HG03196 (cell line): ENCODE data around the gene IMMP2L.

Experiments
- ATAC-seq: cut with Tn5 transposase; IDR thresholded peaks from one replicate; pipeline ENCODE4 v1.9.1; 2021; ENCODE audit not compliant: unreplicated experiment

The IMMP2L gene

DNA sequence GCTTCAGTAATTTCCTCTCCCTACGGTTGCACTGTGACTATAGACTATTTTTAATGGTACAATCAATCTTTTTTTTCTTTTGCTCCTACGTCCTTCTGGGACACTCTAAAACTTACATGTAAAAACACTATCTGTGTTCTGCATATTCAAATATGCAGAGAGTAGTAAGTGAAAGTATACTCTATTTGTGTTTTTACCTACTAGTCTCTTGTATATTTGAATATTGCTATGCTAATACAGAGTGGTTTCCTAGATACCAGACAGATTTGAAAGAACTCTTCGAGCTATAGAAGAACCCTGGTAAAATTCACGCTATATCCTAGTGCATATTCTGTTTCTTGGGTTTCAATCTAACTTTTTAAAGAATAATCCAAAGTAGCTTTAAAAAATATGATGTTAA, 672.2 kb downstream of the IMMP2L start:
- ATAC-seq, result no peak

DNA sequence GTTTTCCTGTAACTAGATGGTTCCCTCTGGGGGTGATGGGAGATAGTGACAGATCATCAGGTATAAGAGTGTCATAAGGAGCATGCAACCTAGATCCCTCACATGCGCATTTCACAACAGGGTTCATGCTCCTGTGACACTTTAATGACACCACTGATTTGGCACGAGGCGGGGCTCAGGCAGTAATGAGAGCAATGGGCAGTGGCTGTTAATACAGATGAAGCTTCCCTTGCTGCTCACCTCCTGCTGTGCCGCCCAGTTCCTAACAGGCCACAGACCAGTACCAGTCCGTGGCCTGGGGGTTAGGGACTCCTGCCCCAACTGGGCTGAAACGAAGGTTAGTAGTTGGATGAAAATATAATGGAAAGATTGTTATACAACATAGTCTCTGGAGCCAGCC, 673.0 kb downstream of the IMMP2L start:
- no peak for ATAC-seq

DNA sequence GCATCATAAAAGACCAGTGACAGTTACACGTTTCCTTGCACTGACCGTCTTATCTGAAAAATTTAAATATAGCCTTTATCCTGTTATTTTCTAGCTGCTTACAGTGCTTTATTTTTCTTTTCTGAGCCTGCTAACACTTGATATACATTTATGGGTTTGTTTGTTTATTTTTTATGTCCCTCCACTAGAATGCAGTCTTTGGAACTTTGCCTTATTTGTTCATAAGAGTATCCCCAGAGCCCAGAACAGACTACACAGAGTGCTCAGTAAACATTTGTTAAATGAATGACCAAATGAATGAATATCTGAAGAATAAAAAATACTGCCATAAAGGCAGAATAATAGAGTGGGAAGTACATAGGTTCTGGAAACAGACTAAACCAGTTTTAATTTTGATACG, 673.7 kb downstream of the IMMP2L start:
- ATAC-seq, result no peak

DNA sequence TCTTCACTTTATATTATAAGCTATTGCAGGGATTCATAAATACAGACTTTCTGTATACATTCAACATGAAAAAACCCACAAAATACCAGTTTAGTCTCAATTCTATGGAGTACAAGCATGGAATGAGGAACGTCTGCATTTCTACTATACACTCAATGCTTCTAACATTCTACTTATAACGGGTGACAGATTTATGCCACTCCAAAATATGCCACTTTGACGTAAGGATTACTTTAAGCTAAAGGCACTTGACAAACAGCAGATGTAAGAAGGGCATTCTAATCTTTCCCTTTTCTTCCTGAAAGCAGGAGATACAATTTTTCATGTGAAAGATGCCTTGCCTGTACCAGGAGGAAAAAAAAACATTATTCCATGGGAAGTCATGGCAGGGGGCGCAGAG, 676.8 kb downstream of the IMMP2L start:
- no peak for ATAC-seq

DNA sequence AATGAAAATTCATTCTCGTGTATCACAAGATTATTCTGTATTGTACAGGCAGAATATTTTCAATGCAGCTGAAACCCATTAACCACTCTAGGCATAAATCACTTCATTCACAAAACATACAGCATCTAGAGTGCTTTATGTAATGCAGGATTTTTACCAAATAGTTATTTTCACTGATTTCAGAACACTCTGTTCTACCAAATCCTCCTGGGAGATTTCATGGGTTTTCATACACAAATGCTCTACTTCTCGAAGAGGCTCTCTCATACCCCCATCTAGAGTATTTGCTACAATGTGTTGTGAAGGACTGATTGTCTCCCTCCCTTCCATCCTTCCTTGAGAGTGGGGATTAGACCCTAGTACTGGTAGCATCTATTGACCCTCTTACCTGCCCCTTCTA, 680.6 kb downstream of the IMMP2L start:
- ATAC-seq, result no peak

DNA sequence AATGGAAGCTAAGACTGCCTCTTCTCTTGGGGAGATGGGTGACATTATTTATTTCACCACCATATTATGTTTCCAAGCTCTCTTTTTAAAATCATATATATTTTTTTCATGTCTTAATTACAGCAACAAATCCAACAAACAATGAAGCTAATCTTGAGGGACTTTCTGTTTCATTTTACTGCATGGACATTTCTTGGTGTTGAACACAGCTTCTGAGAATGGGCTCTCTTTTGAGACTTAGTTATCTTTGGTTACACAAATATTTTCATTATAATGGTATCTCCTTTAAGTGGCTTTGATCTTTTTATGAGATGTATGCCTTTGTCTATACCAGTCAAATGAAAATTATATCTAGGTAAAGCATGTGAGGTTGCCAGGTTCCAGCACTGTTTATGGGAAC, 681.3 kb downstream of the IMMP2L start:
- ATAC-seq, result no peak

DNA sequence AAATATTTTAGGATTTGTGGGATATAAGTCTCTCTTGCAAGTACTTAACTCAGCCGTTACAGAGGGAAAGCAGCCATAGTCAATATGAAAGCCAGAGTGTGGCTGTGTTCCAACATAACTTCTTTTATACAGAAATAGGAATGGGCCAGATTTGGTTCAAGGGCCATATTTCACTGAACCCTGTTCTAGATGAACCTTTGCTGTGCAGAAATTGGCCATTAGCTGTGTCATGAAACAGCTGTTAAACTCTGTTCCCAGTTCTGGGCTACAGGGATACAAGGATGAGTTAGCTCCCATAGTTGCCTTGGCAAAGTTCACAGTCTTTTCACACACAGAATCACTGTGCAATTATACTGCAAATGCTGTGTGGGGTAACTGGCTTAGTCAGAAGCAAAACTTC, 685.3 kb downstream of the IMMP2L start:
- ATAC-seq, result no peak

DNA sequence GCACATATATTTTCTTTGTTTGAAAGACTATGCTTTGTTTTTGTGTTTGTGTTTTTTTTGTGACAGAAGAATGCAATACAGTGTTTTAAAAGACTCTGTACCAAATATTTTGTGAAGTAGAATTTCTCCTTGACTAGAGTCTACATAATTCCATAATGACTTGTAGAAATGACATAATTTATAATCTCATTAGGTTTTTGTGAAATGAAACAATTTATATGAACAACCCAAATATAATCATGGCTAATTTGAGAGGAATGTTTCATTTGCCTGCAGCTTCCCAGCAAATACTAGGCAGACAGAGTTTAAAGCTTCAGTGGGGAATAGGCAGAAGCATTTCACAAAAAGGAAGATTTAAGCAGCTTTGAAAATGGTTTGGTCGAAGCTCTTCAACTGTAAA, 686.9 kb downstream of the IMMP2L start:
- no peak for ATAC-seq

DNA sequence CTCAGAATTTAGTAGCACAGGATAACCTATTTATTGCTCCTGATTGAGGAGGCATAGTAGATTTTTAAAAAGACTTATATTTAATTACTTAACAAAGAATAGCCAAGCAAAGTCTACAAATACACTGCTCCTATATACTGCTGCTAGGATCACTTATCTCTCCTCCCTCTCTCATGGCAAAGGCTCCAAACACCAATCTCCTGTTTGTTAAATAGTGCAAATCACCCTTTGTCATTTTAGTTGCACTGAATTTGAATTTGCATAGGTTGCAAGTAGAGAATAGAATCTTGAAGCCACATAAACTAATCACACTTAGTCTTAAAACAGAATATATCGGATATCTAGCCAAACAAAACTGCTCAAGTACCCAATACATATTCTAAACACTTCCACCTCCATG, 690.4 kb downstream of the IMMP2L start:
- ATAC-seq, result no peak

DNA sequence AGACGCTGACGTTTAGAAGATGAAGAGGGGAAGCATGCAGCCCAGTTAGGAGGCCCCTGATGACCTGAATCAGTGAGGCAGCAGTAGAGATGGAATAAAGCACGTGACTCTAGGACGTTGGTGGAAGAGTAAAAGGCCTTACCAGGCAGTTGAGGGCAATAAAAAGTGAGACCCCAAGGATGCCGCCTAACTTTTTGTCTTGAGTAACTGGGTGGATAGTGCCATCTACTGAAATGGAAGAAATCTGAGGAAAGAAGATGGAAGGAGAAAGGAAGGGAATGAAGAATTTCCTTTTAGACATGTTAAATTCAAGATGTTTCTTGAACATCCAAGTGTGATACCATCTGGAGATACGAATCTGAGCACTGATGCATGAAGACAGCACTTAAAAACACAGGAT, 691.4 kb downstream of the IMMP2L start:
- no peak for ATAC-seq

DNA sequence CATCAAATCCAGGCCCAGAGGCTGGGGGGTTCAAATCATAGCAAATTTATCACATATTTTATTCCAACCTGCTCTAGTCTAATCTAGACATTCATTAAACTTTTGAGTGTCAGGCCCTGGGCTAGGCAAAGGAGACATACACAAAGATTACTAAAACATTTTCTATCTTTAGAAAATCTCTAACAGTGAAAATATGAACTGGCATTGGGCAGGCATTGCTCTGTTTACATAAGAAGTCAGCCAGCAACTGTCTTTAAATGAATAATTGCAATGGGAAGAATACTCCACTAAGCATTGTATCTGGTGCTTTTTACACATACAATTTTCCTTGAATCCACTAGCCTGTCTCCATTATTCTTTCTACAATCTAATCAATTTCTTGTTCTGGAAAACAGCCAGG, 693.8 kb downstream of the IMMP2L start:
- ATAC-seq, result no peak

DNA sequence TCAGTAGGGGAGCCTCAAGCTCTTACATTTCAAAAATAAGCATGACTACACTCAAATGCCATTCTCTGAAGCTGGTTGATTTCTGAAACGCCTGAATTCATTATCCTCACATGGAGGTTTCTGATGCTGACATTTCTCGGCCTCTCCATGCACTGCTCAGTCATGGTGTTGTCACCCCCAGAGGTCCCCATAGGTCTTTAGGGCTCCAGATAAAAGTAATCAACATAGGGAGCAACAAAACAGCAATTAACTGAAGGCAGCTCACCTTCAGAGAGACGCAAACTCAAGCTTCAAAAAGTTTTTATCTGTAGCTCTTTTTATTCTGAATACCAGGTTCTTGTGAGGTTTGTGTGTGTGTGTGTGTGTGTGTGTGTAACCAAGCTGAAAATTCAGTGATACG, 694.5 kb downstream of the IMMP2L start:
- ATAC-seq, result no peak

DNA sequence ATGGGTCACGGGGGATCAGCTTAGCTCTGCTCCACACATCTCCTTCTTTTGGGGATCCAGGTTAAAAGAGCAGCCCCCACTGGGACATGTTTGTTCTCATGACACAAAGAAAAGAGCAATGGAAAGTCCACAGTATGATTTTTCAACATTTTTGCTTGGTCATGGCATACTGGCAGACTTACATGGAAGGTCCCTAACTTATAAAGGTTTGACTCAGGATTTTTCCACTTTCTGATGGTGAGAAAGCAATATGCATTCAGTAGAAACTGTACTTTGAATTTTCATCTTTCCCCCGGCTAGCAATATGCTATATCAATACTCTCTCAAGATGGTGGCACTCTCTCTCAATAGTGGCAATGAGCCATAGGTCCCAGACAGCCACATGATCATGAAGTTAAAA, 699.0 kb downstream of the IMMP2L start:
- ATAC-seq, result no peak

DNA sequence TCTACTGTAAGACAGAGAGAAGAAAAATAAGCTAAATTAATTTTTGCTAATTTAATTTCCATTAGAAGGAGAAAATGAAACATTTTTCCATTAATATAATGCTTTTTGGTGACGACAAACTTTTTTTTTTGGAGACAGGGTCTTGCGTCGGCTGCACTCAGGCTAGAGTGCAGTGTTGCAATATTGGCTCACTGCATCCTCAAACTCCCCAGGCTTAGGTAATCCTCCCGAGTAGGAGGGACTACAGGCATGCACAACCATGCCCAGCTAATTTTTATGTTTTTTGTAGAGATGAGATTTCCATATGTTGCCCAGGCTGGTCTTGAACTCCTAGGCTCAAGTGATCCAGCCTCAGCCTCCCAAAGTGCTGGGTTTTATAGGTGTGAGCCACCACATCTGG, 701.1 kb downstream of the IMMP2L start:
- no peak for ATAC-seq

DNA sequence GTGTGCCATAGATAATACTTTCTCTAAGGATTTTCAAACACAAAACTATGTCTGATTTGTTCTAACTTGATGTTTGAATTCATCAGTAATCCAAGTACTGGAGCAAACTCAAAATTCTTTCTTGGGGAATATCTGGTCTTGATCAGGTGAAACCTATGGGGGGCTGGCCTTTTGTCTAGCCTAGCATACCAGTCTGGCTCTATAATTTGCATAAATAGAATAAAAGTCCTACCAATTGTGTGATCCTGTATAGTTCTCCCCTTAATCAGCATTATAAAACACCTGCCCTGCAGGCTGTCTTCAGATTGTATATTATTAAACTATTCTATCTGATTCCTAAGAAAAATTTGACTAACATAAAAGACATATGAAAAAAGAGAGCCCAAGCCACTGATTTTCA, 705.2 kb downstream of the IMMP2L start:
- no peak for ATAC-seq

DNA sequence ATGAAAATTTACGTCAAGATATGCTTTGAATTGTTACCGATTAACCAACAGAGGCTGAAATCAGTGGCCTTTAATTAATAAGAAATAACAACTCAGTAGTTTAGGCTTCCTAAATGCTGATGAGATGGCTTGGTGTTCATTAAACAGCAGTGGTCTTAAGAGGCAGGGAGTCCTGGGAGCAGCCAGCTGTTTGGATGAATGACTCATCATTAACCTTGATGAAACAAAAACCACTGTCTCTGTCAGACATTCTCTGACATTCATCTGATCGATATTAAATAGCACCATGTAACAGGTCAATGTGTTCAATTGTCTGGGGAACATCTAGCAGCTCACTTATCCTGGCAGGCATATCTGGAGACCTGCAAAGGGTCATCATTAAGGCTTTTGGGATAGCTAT, 705.6 kb downstream of the IMMP2L start:
- no peak for ATAC-seq

DNA sequence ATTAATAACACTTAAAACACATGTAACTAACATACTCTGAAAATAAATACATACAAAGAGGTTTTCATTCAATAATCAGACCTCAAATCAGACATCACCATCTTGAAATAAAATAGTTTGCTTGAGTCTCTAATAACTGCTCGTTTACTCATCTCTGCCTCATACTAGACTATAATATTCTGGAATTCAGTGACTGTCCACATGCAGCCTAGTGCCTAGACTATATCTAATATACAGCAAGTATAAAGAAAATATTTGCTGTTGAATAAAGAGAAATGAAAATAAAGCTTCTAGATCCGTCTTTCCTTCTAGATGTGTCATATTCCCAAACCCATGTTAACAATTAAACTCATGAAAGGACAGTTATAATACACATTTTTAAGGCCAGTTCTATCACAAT, 707.6 kb downstream of the IMMP2L start:
- ATAC-seq, result no peak

DNA sequence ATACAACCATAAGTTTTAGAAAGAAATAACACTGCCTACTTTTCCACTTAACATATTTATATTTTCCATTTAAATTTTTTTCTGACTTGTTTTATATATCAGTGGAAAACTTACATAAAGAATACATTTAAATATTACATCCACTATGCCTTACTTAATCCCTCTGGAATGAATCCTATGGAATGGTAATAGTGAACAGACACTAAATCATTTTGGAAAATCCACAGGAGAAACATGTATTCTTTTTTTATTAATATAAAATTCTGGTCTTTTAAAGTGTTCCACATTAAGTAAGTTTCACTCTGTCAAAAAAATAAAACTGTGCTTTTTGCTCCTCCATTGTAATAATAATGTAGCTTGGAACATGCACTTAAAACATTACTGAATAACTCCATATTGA, 708.1 kb downstream of the IMMP2L start:
- ATAC-seq, result no peak

DNA sequence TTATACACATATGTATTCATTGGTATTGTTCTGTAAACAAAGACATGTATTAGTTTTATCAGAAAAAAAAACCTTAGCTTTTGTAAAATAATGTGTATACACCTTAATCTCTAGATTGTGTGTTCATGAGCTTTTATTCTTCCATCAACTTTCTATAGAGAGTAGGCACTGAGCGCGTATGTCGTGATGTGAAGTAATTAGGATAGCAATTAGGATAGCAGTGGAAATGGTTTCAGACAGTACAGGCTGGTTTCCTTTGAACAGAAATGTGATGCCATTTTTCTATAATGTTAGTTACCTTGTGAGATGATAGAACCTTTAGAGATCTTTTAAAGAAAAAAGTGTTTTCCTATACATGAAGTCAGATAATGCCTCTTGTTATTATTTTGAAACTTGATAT, 709.0 kb downstream of the IMMP2L start:
- no peak for ATAC-seq

DNA sequence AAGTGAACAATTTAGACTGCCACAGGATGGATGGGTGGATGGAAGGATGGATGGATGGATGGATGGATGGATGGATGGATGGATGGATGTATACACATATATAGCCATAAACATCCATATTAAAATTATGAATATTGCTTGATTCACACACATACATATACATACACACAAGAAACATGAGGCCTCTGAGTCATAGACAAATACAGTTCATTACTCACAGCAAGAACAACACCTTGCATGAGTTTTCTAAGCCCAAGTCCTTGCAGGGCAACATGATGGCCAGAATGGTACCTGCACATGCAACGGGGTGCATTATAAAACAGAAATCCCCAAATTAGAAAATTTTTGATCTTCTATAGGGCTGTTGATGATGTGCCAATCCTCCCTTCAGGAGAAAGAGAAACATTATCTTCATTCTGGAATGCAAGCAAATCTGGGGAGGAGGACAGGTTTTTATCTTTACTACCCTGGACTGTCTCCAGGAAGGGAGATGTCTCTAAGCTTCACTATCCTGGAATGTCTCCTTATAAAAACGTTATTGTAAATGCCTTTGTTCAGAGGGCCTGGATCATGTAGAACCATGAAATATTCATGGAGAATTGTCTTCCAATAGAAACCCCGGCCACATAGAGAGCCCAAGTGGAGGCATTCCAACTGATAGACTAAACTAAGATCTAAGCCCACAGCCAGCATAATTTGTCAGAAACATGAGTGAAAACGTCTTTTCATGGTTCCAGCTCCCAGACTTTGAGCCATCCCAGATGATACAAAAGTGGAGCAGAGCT, 709.9 kb downstream of the IMMP2L start:
- ATAC-seq, result no peak

DNA sequence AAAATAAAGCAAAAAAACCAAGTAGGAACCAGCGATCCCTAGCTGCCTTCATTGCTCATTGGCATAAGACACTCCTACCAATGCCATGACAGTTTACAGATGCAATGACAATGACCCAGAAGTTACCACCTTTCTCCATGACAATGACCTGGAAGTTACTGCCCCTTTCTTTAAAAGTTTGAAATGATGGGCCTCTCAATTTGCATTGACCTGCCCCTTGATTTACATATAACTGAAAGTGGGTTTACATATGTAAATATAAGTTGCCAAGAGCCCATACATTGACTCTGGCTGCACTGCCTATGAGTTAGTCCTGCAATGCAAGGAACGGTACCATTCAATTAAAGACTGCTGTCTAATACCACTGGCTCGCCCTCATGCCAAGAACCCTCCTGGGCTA, 712.1 kb downstream of the IMMP2L start:
- no peak for ATAC-seq

DNA sequence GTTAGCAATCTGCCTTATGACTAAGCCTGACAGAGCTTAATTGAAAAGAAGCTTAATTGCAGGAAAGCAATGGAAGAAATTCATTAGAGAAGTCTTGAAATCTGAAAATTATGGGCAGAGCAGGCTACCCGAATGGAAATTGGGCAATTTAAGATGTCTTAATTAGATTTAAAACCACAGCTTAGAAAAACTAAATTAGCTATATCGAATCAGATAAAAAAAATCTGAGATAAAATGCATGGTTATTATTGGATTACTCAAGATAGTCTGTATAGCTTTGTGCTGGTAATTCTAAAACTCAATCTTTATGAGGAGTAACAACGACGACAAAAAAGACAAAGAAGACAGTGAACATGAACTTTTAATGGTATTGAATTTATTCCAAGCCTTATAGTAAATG, 719.5 kb downstream of the IMMP2L start:
- no peak for ATAC-seq

DNA sequence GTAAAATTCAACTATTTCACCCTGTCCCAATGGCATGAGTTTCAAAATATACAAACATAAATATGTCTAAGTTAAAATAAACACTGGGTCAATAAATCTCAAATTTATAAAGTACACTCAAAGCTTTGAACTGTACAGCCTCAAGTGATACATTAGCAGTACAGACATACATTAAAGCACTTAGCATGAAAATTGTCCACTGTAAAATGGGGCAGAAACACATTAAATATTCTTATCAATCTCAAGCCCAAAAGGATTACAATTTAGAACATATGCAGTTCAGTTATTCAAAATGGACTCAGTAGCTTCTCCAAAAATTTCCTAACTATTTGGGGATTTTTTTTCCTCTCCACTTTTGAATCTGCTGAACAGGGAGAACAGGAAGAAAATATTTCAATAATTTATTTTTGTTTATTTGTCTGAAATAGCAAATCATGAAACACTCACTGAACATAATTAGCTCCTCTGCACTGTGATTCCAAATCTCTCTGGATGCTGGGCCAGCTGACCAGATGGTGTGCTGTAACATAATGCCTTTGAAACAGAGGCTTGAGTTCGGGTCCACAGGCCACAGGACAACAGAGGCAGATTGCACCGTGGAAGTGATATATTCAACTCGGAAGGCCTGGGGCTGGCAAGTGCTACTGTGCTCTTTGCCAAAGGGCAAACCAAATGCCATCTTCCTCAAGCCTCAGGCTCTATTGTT, 720.3 kb downstream of the IMMP2L start:
- no peak for ATAC-seq
